ENCODE measurements around the gene RNH1.

Gene RNH1

GRCh38 chr11:498297-499181 lies 8.5 kb downstream of the RNH1 start:
- Mint-ChIP-seq H3K27ac (no peak overlapping the region), H3K4me1 (peaks cover 22% of the 10 kb centered on the region), H3K4me3 (no peak overlapping the region), H3K9me3 (no peaks in the 10 kb centered on the region), H3K36me3 (peaks cover 83% of the 10 kb centered on the region)
- DNase-seq (ENCODE audit: low spot score in 2 of 2) (no peak), ATAC-seq (no peak)

- no peak for ATAC-seq
- Mint-ChIP-seq H3K27ac (peak overlapping the region; percentile 69), H3K36me3 (peaks cover 86% of the 10 kb centered on the region), H3K9me3 (no peaks in the 10 kb centered on the region), H3K4me3 (no peak overlapping the region), H3K4me1 (peaks cover 14% of the 10 kb centered on the region)
- DNase-seq (ENCODE audit: low spot score in 2 of 2) = no peak
Measured at GRCh38 chr11:497565-498296, 9.3 kb downstream of the RNH1 start.

- Mint-ChIP-seq H3K4me3 (no peak overlapping the region), H3K9me3 (no peaks in the 10 kb centered on the region), H3K36me3 (peaks cover 86% of the 10 kb centered on the region), H3K4me1 (peaks cover 11% of the 10 kb centered on the region), H3K27ac (peak overlapping the region; percentile 69)
- ATAC-seq = no peak
- no peak for DNase-seq (ENCODE audit: low spot score in 2 of 2)
Measured at GRCh38 chr11:496834-497564, 10.0 kb downstream of the RNH1 start.

- ATAC-seq (no peak), DNase-seq (ENCODE audit: low spot score in 2 of 2) (no peak)
- H3K27ac Mint-ChIP-seq = no peak overlapping the region
- H3K4me3 Mint-ChIP-seq = no peak overlapping the region
- peaks cover 11% of the 10 kb centered on the region for H3K4me1 Mint-ChIP-seq
- H3K36me3 Mint-ChIP-seq = peaks cover 71% of the 10 kb centered on the region
- H3K9me3 Mint-ChIP-seq = no peaks in the 10 kb centered on the region
Measured at GRCh38 chr11:495537-495931, 11.5 kb downstream of the RNH1 start.

- Mint-ChIP-seq H3K4me1 (peaks cover 11% of the 10 kb centered on the region), H3K9me3 (no peaks in the 10 kb centered on the region), H3K36me3 (peaks cover 65% of the 10 kb centered on the region), H3K27ac (no peak overlapping the region), H3K4me3 (no peak overlapping the region)
- no peak for DNase-seq (ENCODE audit: low spot score in 2 of 2)
- ATAC-seq = no peak
Measured at GRCh38 chr11:494761-495536, 12.1 kb downstream of the RNH1 start.

- peak overlapping the region; percentile 70 for H3K27ac Mint-ChIP-seq
- no peak overlapping the region for H3K4me3 Mint-ChIP-seq
- ATAC-seq (no peak), DNase-seq (ENCODE audit: low spot score in 2 of 2) (no peak)
- peaks cover 42% of the 10 kb centered on the region for H3K36me3 Mint-ChIP-seq
- no peaks in the 10 kb centered on the region for H3K9me3 Mint-ChIP-seq
- peaks cover 8% of the 10 kb centered on the region for H3K4me1 Mint-ChIP-seq
Measured at GRCh38 chr11:492427-493226, 14.4 kb downstream of the RNH1 start.

- DNase-seq (ENCODE audit: low spot score in 2 of 2) (no peak), ATAC-seq (no peak)
- no peaks in the 10 kb centered on the region for H3K4me1 Mint-ChIP-seq
- H3K36me3 Mint-ChIP-seq = peaks cover 29% of the 10 kb centered on the region
- H3K4me3 Mint-ChIP-seq = no peak overlapping the region
- H3K27ac Mint-ChIP-seq = peak overlapping the region; percentile 70
- no peaks in the 10 kb centered on the region for H3K9me3 Mint-ChIP-seq
Measured at GRCh38 chr11:491358-491757, 15.7 kb downstream of the RNH1 start.

GRCh38 chr11:490930-491260 lies 16.1 kb downstream of the RNH1 start:
- DNase-seq (ENCODE audit: low spot score in 2 of 2) (no peak), ATAC-seq (peak; percentile 25)
- Mint-ChIP-seq H3K4me1 (no peaks in the 10 kb centered on the region), H3K9me3 (no peaks in the 10 kb centered on the region), H3K36me3 (peaks cover 25% of the 10 kb centered on the region), H3K27ac (no peak overlapping the region), H3K4me3 (no peak overlapping the region)

GRCh38 chr11:490186-490929 lies 16.7 kb downstream of the RNH1 start:
- no peaks in the 10 kb centered on the region for H3K4me1 Mint-ChIP-seq
- DNase-seq (ENCODE audit: low spot score in 2 of 2) (no peak), ATAC-seq (peak; percentile 17)
- no peak overlapping the region for H3K4me3 Mint-ChIP-seq
- no peaks in the 10 kb centered on the region for H3K9me3 Mint-ChIP-seq
- peaks cover 19% of the 10 kb centered on the region for H3K36me3 Mint-ChIP-seq
- H3K27ac Mint-ChIP-seq = no peak overlapping the region

- no peaks in the 10 kb centered on the region for H3K4me1 Mint-ChIP-seq
- no peaks in the 10 kb centered on the region for H3K9me3 Mint-ChIP-seq
- peaks cover 15% of the 10 kb centered on the region for H3K36me3 Mint-ChIP-seq
Measured at GRCh38 chr11:489610-490185, 17.3 kb downstream of the RNH1 start.

GRCh38 chr11:488992-489391 lies 18.1 kb downstream of the RNH1 start:
- Mint-ChIP-seq H3K9me3 (no peaks in the 10 kb centered on the region), H3K4me3 (no peak overlapping the region), H3K4me1 (no peaks in the 10 kb centered on the region), H3K27ac (no peak overlapping the region), H3K36me3 (peaks cover 9% of the 10 kb centered on the region)
- DNase-seq (ENCODE audit: low spot score in 2 of 2) (no peak), ATAC-seq (no peak)

More at GRCh38 chr11:489610-490185, 17.3 kb downstream of the RNH1 start:
- no peak overlapping the region for H3K27ac Mint-ChIP-seq
- no peak for ATAC-seq
- H3K4me3 Mint-ChIP-seq = no peak overlapping the region
- no peak for DNase-seq (ENCODE audit: low spot score in 2 of 2)

GRCh38 chr11:488579-488978 lies 18.5 kb downstream of the RNH1 start:
- Mint-ChIP-seq H3K9me3 (no peaks in the 10 kb centered on the region), H3K4me3 (no peak overlapping the region), H3K4me1 (no peaks in the 10 kb centered on the region), H3K36me3 (peaks cover 9% of the 10 kb centered on the region), H3K27ac (no peak overlapping the region)
- ATAC-seq (no peak), DNase-seq (ENCODE audit: low spot score in 2 of 2) (no peak)

GRCh38 chr11:488062-488461 lies 19.0 kb downstream of the RNH1 start:
- no peak for DNase-seq (ENCODE audit: low spot score in 2 of 2)
- no peak overlapping the region for H3K27ac Mint-ChIP-seq

More at GRCh38 chr11:488062-488461, 19.0 kb downstream of the RNH1 start:
- Mint-ChIP-seq H3K4me1 (no peaks in the 10 kb centered on the region), H3K4me3 (no peak overlapping the region), H3K36me3 (peaks cover 9% of the 10 kb centered on the region), H3K9me3 (no peaks in the 10 kb centered on the region)
- no peak for ATAC-seq

Data from stimulated activated effector memory CD8-positive, alpha-beta T cell treated with anti-CD3 and anti-CD28 coated beads, Interleukin-12 subunit alpha, Interleukin-12 subunit beta, amount 100 ng/mL, for 72 hours (primary cell).